AG08396 (cell line): ENCODE data around the gene ITGB5.
A peak's percentile ranks its signal among the peaks of the same experiment; 100 is the strongest.
"Not testable (repeated sequence)": the region's sequence is repeated elsewhere in the genome, so short reads cannot be mapped to it uniquely, and the experiment has no call there.

Experiments used
- DNase-seq: peaks from one replicate; pipeline ENCODE4 v3.0.0; 2012; ENCODE audit warnings: low spot score, mixed read lengths

ITGB5 gene

DNA sequence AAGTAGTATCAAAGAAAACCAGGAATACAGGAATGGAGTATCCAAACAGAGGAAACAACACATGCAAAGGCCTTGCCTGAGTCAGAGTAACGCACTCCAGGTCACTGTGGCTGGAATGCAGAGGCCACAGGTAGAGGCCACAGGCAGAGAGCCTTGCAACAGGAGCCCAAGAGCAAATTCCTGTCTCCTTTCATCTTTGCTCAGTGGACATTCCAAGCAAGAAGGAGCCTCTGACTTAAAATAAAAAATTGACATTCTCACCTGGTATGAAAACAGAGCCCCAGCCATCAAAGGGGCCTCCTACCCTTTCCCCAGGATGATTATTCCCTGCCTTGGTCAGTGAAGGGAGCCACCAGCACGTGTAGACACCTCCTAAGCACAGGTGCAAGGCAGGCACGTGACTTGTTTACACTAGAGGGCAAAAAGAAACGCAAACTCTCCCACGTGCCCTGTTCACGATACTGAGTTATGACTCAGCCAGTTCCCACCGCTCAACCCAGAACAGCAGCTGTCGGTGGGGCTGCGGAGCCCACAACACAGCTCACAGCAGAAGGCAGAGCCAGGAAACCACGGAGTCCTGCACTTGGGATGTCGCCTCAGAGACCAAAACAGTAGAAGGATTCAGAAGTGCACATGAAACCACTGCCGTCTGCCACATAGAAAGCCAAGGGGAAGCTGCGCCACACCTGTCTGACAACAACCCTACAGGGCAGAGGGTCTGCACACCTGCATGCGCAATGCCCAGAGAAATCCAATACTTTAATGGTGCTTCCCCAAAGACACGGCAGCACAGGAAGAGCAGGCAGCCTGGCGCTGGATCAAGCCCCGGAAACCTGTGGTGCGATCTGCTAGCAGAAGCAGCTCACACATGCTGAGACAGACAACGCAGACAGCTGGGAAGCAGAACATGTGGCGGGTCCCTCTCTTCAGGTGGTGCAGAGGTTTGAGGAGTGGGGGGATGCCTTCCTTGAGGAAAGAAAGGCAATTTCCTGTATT is 52.1 kb downstream of the ITGB5 start:
- peak; percentile 27 for DNase-seq

DNA sequence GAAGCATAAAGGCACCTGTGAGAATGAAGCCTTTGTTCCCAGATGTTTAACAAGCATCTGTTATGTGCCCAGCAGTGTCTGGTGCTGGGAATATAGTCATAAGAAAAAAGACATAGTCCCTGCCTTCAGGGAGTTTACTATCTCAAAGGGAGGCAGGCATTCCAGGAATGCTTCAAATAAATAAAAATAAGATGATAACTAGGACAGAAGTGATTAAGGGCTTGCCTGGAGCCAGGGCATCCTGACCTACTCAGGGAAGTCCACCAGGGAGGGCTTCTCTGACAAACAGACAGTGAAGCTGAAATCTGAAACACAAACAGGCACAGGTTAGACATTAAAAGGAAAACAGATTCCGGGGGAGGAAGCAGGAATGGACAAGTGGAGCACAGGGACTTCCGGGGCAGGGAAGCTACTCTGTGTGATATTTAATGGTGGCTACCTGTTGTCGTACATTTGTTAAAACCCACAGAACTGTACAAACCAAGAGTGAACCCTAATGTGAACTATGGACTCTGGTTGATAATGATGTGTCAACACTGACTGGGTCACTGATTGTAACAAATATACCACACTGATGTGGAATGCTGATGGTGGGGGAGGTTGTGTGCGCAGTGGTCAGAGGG is 53.3 kb downstream of the ITGB5 start:
- no peak for DNase-seq

DNA sequence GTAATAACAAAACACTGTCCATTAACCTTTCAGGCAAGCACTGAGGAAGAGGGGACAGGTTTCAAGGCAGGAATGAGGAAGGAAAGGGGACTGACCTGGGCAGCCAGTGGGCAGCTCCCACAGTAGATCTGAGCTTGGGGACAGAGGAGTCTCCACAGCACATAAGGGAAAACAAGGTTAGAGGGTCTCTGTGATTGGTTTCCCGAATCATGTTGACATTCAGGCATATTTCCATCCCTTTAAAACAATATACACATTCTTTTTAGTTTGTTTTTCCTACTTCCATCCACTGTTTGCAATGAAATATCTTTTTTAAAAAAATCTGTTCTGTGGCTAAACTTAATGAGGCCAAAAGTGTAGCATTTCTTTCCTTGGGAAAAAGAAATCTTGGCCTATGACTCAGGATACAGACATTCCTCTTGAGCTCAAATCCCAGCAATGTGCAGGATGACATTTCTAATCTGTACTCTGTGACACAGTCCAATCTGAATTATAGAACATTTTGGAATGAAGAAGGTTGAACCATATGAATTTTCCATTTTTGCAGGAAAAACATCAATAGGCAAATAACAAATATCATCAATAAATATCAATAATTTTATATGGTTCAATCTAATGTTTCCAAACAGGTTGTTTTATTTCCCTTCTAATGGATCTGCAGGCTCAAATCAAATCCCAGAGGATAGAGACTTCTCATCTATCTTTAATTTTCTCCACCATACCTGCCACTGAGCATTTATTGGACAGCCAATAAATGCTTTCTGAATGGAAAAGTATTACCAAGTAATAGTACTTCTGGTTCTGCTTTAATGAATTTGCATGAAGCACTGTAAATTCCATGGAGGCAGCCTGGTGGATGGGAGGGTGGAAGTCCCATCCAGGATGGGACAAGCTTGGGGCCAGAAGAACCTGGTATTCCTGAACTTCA is 54.1 kb downstream of the ITGB5 start:
- DNase-seq: peak; percentile 58

- DNase-seq: no peak
Measured at GRCh38 chr3:124831628-124832199, 55.5 kb downstream of the ITGB5 start.

DNA sequence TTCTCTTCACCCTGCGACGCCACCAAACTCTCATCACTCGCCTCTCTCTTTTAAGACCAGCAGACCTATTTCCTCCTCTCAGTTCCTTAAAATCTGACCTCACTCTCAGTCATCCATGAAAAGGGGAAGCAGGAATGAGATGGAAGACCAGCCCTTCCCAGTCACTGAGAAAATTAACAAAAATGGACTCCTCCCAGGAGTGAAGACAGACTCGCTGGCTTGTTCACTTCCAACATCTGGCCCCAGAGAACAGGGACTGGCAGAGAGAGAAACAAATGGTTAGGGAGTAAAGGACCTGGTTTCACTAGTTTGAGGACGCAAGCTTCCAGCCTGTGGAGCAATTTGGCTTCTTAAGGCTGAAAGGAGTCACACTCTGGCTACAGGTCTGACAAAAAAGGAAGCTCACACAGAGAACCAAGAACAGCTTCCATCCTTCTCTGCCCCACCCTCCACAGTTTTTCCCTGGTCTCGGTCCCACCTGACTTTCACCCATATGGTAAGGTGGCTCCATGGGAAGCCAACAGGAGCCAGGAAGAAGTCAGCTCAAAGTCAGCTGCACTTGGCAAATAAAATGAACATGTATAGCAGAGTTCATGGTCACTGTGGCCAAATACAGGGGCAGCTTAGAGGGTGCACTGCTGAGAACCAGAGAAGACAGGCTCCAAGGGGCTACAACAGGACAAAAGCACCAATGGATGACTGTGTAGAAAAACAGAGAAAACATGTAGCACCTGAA is 57.2 kb downstream of the ITGB5 start:
- DNase-seq: no peak

GRCh38 chr3:124829178-124829818 is 57.9 kb downstream of the ITGB5 start:
- no peak for DNase-seq

GRCh38 chr3:124827476-124828206 is 59.5 kb downstream of the ITGB5 start:
- not testable (repeated sequence) for DNase-seq

DNA sequence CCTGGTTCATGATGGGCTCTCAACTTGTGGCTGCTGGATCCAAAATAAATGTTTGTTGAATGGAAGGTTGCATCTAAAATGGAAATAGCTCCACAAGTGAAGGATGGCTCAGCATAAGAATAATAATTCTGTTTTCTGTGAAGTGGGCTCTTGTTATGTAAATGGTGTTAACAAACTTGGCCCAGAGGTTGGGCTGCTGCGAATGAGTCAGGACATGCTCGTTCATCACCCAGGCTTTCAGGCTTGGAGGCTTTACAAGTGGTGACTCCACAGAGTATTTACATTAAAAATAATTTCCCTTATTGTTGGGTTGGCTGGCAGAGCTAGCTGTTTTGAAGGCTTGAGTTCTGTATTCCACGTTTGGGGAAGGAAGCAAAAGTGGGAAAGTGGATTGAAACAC is 60.5 kb downstream of the ITGB5 start:
- peak; percentile 62 for DNase-seq

DNA sequence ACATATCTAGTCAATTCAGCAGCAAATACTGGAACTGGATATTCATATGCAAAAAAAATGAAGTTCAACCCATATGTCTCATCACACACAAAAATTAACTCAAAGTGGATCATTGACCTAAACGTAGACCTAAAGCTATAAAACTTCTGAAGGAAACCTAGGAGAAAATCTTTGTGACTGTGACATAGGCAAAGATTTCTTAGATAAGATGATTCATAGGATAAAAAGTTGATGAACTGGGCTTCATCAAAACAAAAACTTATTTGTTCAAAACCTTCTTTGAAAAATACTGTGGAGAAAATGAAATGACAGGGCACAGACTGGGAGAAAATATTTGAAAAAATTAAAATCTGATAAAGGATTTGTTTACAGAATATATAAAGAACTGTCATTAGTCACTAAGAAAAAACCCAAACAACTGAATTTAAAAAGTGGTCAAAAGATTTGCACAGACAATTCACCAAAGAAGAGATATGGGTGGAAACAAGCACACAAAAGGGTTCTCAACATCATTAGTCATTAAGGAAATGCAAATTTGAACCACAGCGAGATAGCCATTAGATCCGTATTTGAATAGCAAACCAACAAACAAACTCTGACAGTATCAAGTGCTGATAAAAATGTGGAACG is 62.8 kb downstream of the ITGB5 start:
- no peak for DNase-seq

DNA sequence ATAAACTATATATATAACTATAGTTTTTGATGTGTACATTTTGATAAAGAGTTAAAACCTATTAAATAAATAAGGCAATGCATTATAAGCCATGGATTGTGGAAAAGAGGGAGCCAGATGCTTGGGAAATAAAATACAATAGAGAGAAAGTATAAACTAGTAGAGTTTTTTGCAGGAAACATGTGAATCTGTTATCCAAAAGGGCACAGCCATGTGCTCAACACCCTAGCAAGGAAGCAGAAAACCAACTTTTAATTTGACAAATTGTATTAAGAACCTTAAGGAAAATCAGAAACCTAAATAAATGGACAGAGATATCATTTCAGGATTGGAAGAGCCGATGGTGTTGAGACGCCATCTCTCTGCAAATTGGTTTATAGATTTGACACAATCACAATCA is 63.5 kb downstream of the ITGB5 start:
- DNase-seq: no peak

DNA sequence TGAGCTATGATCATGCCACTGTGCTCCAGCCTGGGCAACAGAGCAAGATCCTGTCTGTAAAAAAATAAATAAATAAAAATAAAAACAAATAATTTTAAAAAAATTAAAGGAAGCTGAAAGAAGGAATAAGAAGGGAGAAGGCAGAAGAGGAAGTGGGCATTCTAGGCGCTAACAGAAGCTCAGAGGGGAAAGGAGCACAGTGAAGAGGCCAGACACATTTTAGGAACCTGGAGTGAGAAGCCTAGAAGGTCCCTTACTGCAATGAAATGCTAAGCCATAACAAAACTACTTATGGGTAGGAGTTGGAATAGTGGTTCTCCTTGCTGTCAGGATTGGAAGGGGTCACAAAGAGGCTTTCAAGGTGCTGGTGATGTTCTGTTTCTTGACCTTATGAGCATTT is 64.0 kb downstream of the ITGB5 start:
- DNase-seq: no peak

GRCh38 chr3:124821356-124821755 is 65.8 kb downstream of the ITGB5 start:
- no peak for DNase-seq

GRCh38 chr3:124818398-124819091 is 68.6 kb downstream of the ITGB5 start:
- no peak for DNase-seq

DNA sequence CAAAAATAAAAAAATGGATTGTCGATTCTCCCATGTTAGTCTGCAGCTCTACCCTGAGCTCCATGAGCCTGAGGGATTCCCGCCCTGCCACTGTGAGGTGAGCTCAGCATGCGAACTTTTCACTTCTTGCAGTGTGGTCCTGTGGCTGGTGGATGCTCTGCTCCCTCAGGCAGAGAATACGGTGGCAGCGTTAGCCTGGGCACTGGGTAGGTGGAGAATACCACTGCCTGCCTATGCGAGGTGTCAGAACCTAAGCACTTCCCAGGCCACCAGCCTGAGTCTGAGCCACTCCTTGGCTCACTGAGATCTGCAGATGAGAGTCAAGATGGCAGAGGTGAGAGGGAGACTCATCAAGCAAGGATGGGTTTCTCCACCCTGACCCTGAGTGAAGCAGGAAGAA is 70.1 kb downstream of the ITGB5 start:
- no peak for DNase-seq

DNA sequence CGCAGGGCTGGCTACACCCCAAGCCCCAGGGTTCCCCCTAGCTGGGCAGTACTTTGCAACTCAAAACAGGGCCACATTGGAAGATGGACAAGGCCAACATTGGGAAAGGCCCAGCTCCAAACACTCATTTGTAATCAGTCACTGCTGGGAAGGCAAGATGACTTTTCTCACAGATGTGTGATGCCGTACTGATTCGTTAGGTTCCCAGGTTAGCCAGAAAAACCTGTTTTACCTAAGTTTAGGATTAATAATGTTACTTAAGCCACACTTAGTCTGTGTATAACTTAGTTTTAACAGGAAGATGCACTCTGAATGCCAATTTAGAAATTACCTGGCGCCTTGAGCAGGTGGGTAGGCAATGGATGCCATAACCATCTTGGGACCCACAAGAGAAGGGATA is 71.0 kb downstream of the ITGB5 start:
- DNase-seq: no peak

GRCh38 chr3:124815781-124816180 is 71.4 kb downstream of the ITGB5 start:
- no peak for DNase-seq

DNA sequence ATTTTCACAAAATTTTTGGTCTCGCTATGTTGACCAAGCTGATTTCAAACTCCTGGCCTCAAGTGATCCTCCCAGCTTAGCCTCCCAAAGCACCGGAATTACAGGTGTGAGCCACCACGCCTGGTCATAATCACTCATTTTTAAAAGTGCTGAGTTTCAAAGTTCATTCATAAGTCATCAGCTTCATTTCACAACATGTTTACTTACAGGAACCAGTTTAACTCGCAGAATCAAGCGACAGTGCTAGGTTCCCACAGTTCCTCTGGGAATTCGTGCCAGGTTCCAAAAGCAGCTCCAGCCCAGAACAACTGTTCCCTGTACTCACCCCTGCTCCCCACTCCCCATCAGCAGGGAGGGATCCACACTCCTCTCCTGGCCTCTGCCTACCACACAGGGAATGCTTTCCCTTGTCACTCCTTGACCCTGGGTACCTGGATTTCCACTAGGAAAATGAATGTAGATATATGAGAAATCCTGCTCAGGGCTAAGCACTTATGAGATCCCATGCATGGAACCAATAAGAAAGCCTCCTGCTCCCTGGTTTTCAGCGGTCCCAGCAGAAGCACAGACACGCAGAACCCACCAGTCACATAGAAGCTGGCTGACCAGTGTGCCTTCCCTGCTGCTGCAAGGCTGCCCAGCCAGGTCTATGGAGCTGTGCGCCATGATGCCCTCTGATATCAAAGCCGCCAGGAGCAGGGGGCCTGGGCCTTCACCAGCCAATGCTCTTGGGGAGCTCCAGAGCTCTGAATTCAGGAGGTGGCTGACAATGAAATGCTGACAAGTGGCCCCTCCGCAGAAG is 72.3 kb downstream of the ITGB5 start:
- no peak for DNase-seq

GRCh38 chr3:124813541-124813940 is 73.6 kb downstream of the ITGB5 start:
- DNase-seq: no peak
